GM12878 (cell line): ENCODE measurements around the gene TVP23C. TPM values are rescaled to one million over a fixed set of nuclear protein-coding genes. Genes with fewer than 3 reads are reported as not detected.

Experiments used
- ATAC-seq: fragments of 200-7000 bp; cut with Tn5 transposase; 3 replicates; pipeline ENCODE4 v1.9.1; 2020; ENCODE audit warnings: mild to moderate bottlenecking, moderate library complexity
- BruUV-seq: library from RNA; stranded (reverse); fragments of 400-500 nt; replicated peaks from 2 replicates; lab custom pipeline; 2021; lab: Mats Ljungman, UMichigan
- CTCF ChIA-PET: fragments of 300-600 bp; sonication (Branson Sonifier 250); formaldehyde crosslinking; extraction: SDS; loops from one replicate; lab custom pipeline; 2021; ENCODE audit warnings: inconsistent platforms; lab: Yijun Ruan, JAX
- POLR2A ChIA-PET: fragments of 350-600 bp; formaldehyde crosslinking; extraction: SDS; loops from one replicate; lab custom pipeline; 2021; ENCODE audit warnings: inconsistent platforms; lab: Charles Lee
- RAD21 ChIA-PET: fragments of 300-600 bp; sonication (Branson Sonifier 250); formaldehyde crosslinking; loops from one replicate; lab custom pipeline; 2023; ENCODE audit warnings: antibody characterized with exemption; ENCODE audit not compliant: unreplicated experiment; lab: Charles Lee
- SMC1A ChIA-PET: fragments of 300-600 bp; sonication (Branson Sonifier 250); formaldehyde crosslinking; loops from one replicate; lab custom pipeline; 2023; ENCODE audit not compliant: unreplicated experiment, uncharacterized antibody; lab: Charles Lee
- DNase-seq: peaks from one replicate; pipeline ENCODE4 v3.0.0-alpha.2; 2011; ENCODE audit warnings: low read depth, low spot score
- FAIRE-seq: peaks from 3 replicates; lab custom pipeline; 2011; peaks lifted over from hg19 to GRCh38; lab: Jason Lieb, UNC
- H2AFZ ChIP-seq: 2 replicates; pipeline ENCODE4 v1.6.0; 2011; ENCODE audit warnings: low read depth, low read length, control low read depth; ENCODE audit not compliant: control insufficient read depth
- H3K27ac ChIP-seq: 2 replicates; pipeline ENCODE4 v1.5.1; 2011; ENCODE audit warnings: control low read depth; ENCODE audit not compliant: control insufficient read depth, insufficient read depth
- H3K27me3 ChIP-seq, 2 experiments: replicated peaks in 1 of 2; 2 replicates each; pipeline versions ENCODE4 v1.6.0 to v1.6.1; 2011; ENCODE audit warnings: low read length in 1 of 2; ENCODE audit not compliant: control insufficient read depth in 2 of 2, insufficient read depth in 2 of 2
- H3K36me3 ChIP-seq, 2 experiments: 2 replicates each; pipeline ENCODE4 v1.5.1; 2011; ENCODE audit warnings: low read length in 1 of 2; ENCODE audit not compliant: control insufficient read depth in 2 of 2, insufficient read depth in 2 of 2
- H3K4me1 ChIP-seq: 2 replicates; pipeline ENCODE4 v1.6.1; 2011; ENCODE audit warnings: mild to moderate bottlenecking, low read length, moderate library complexity, mixed read lengths; ENCODE audit not compliant: control insufficient read depth, insufficient read depth
- H3K4me2 ChIP-seq: 2 replicates; pipeline ENCODE4 v1.6.0; 2011; ENCODE audit warnings: control low read depth; ENCODE audit not compliant: control insufficient read depth, insufficient read depth
- H3K4me3 ChIP-seq: fragments of 200-600 bp; sonication (generic); 2 replicates; pipeline ENCODE4 v1.5.1; 2016
- H3K79me2 ChIP-seq: 2 replicates; pipeline ENCODE4 v1.6.0; 2011; ENCODE audit warnings: low read length; ENCODE audit not compliant: control insufficient read depth, insufficient read depth
- H3K9ac ChIP-seq: 2 replicates; pipeline ENCODE4 v1.8.0; 2011; ENCODE audit warnings: low read length, control low read depth, mixed read lengths; ENCODE audit not compliant: control insufficient read depth, insufficient read depth
- H3K9me3 ChIP-seq: replicated peaks from 3 replicates; pipeline ENCODE4 v1.5.1; 2011; ENCODE audit warnings: mild to moderate bottlenecking, low read length; ENCODE audit not compliant: control insufficient read depth, insufficient read depth
- H4K20me1 ChIP-seq: 2 replicates; pipeline ENCODE4 v1.6.0; 2011; ENCODE audit not compliant: control insufficient read depth, insufficient read depth
- ATF7 ChIP-seq: fragments of 450-650 bp; IDR thresholded peaks from 2 replicates; pipeline ENCODE4 v1.6.1; 2016; ENCODE audit warnings: low read depth, mild to moderate bottlenecking
- CHD2 ChIP-seq: IDR thresholded peaks from 2 replicates; pipeline ENCODE4 v1.6.1; 2011; ENCODE audit warnings: low read depth, low read length, improper control_type of control experiment, borderline replicate concordance
- FOS ChIP-seq: IDR thresholded peaks from 3 replicates; pipeline ENCODE4 v1.6.1; 2011; ENCODE audit warnings: borderline replicate concordance; ENCODE audit not compliant: insufficient read length; ENCODE audit errors: extremely low read depth
- JUND ChIP-seq: IDR thresholded peaks from 2 replicates; pipeline ENCODE4 v1.6.1; 2012; ENCODE audit warnings: low read depth, mild to moderate bottlenecking, low read length, improper control_type of control experiment, moderate library complexity
- KDM1A ChIP-seq: fragments of 200-600 bp; sonication (generic); IDR thresholded peaks from 2 replicates; pipeline ENCODE4 v1.6.1; 2016; ENCODE audit warnings: borderline replicate concordance
- MYB ChIP-seq: fragments of 150-350 bp; IDR thresholded peaks from 2 replicates; pipeline ENCODE4 v1.6.1; 2014; ENCODE audit warnings: mild to moderate bottlenecking, low read depth, low read length, borderline replicate concordance
- NRF1 ChIP-seq: conservative IDR thresholded peaks from 2 replicates; pipeline ENCODE4 v1.6.1; 2011; ENCODE audit warnings: mild to moderate bottlenecking, low read depth, low read length, improper control_type of control experiment
- SMAD1 ChIP-seq: fragments of 450-650 bp; IDR thresholded peaks from 2 replicates; pipeline ENCODE4 v1.6.1; 2018; ENCODE audit warnings: mild to moderate bottlenecking, low read depth; ENCODE audit not compliant: partially characterized antibody
- WGBS: methylation state at CpG from one replicate; pipeline ENCODE4 v1.1.6; 2016; ENCODE audit warnings: low lambda C conversion rate; ENCODE audit not compliant: insufficient replicate concordance, insufficient coverage; ENCODE audit errors: missing lambda C conversion rate; 5-methylcytosine and 5-hydroxymethylcytosine counted together
- in situ Hi-C: fragments of 300-500 bp; cut with MboI; formaldehyde crosslinking; loops from 9 replicates; pipeline ENCODE4 v1.14.3; 2018; ENCODE audit warnings: mixed read lengths
- intact Hi-C: fragments of 100-400 bp; cut with micrococcal nuclease; formaldehyde crosslinking; loops from one replicate; pipeline ENCODE4 v1.14.2; 2022; ENCODE audit not compliant: unreplicated experiment
- polyA plus RNA-seq, 11 experiments: library from polyadenylated mRNA; depleted of rRNA in 4 of 11; unstranded in 6 of 11; stranded (reverse) in 5 of 11; fragments of >200 nt; fragmentation: Nextera tagmentation in 4 of 11; fragmentation: Illumina TruSeq in 1 of 11; extraction: Ambion mirVana in 4 of 11; extraction: Trizol in 1 of 11; gene quantifications; 1 replicate in 1 of 11; 2 replicates in 10 of 11; pipeline versions ENCODE4 v1.2.1 to v1.2.3, GENCODE V29; 2011 to 2016; ENCODE audit warnings: inconsistent platforms in 2 of 11, missing spikeins in 2 of 11, low read depth in 1 of 11
- total RNA-seq, 4 experiments: library from RNA; depleted of rRNA in 3 of 4; stranded (reverse); fragments of >200 nt in 3 of 4; fragmentation: Illumina TruSeq in 1 of 4; extraction: Trizol in 1 of 4; gene quantifications; 2 replicates each; pipeline versions ENCODE4 v1.2.1 to v1.2.3, GENCODE V29; 2013 to 2021
- TF ChIP-seq, protein P1 (sequence below): fragments of 450-650 bp; IDR thresholded peaks from 2 replicates; pipeline ENCODE4 v1.6.1; 2017; ENCODE audit warnings: low read depth, mild to moderate bottlenecking, moderate library complexity
- TF ChIP-seq, protein P2 (sequence below): fragments of 450-650 bp; IDR thresholded peaks from 2 replicates; pipeline ENCODE4 v1.6.1; 2018; ENCODE audit warnings: mild to moderate bottlenecking, low read depth, moderate library complexity; ENCODE audit not compliant: partially characterized antibody
- TF ChIP-seq, protein P3 (sequence below): IDR thresholded peaks from 2 replicates; pipeline ENCODE4 v1.6.1; 2011; ENCODE audit warnings: mild to moderate bottlenecking, low read depth, low read length, moderate library complexity; ENCODE audit not compliant: insufficient replicate concordance

TVP23C gene
- total and polyA plus RNA-seq, 10 of the 15 experiments (the other 5 are each of a cell fraction or from before 2014, with no cell fraction given), result 0.42 to 5.0 (median 2.7) TPM

DNA sequence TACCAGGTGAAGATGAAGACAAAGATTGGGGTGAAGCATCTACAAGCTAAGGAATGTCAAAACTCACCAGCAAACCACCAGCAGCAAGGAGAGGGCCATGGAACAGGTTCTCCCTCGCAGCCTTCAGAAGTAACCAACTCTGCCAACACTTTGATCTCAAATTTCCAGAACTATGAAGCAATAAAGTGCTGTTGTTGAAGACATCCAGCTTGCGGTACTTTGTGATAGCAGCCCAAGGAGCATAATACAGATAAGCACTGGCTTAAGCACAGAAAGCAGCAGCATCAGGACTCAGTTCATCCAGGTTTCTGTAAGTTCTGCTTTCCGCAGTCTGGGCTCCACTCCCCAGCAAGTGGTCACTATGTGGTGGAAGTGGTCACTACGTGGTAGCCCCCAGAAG lies 79.9 kb downstream of the TVP23C start:
- Histone ChIP-seq H3K9ac (no peak overlapping the region), H3K36me3 (no peaks in the 10 kb centered on the region), H3K27ac (no peak overlapping the region), H2AFZ (no peak overlapping the region), H3K79me2 (no peaks in the 10 kb centered on the region), H3K4me1 (no peaks in the 10 kb centered on the region), H3K4me2 (no peak overlapping the region), H3K27me3 (no peaks in the 10 kb centered on the region), H4K20me1 (no peaks in the 10 kb centered on the region), H3K4me3 (no peak overlapping the region), H3K9me3 (no peaks in the 10 kb centered on the region)
- in situ Hi-C loops, result no loop called here
- POLR2A ChIA-PET, result no interaction called here
- no TSS peak for BruUV-seq
- SMC1A ChIA-PET, result no interaction called here
- CTCF ChIA-PET, result no interaction called here
- TF ChIP-seq ATF7, result no peak
- TF ChIP-seq KDM1A, result no peak
- no peak for TF ChIP-seq MYB
- TF ChIP-seq CHD2, result no peak
- intact Hi-C loops, result no loop called here
- ATAC-seq (no peak), DNase-seq (no peak), FAIRE-seq (no peak)
- 0% methylated on average over 4 of the region's 4 CpGs for WGBS
- RAD21 ChIA-PET, result no interaction called here

DNA sequence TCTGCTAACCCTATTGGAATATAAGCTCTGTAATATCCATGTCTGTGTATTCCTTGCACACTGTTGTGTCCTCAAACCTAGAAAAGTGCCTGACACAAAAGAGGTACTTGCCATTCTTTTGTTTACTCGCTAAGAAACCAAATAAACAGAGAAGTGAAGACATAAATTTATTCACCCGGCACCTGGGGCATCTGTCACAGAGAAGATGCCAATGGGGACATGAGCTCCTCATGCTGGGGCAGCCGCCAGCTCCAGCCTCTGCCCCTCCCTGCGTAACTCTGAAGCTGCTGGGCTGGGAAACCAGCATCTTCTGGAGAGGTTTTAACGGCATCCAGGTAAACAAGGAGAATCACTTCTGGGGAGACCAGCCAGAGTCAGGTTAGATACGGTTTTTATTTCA lies 80.8 kb downstream of the TVP23C start:
- no peak for FAIRE-seq
- ChIA-PET CTCF (no interaction called here), RAD21 (interaction anchor here (1.6 kb wide), 1 partner anchor 224 kb away, joined by 3 read pairs; no protein-coding TSS in a partner anchor)
- TF ChIP-seq NRF1, result no peak
- no peak for TF ChIP-seq JUND
- TF ChIP-seq, protein P1, sequence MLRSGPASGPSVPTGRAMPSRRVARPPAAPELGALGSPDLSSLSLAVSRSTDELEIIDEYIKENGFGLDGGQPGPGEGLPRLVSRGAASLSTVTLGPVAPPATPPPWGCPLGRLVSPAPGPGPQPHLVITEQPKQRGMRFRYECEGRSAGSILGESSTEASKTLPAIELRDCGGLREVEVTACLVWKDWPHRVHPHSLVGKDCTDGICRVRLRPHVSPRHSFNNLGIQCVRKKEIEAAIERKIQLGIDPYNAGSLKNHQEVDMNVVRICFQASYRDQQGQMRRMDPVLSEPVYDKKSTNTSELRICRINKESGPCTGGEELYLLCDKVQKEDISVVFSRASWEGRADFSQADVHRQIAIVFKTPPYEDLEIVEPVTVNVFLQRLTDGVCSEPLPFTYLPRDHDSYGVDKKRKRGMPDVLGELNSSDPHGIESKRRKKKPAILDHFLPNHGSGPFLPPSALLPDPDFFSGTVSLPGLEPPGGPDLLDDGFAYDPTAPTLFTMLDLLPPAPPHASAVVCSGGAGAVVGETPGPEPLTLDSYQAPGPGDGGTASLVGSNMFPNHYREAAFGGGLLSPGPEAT, result no peak
- TF ChIP-seq SMAD1, result no peak
- no peak for TF ChIP-seq CHD2
- no peak for TF ChIP-seq FOS
- TF ChIP-seq, protein P2, sequence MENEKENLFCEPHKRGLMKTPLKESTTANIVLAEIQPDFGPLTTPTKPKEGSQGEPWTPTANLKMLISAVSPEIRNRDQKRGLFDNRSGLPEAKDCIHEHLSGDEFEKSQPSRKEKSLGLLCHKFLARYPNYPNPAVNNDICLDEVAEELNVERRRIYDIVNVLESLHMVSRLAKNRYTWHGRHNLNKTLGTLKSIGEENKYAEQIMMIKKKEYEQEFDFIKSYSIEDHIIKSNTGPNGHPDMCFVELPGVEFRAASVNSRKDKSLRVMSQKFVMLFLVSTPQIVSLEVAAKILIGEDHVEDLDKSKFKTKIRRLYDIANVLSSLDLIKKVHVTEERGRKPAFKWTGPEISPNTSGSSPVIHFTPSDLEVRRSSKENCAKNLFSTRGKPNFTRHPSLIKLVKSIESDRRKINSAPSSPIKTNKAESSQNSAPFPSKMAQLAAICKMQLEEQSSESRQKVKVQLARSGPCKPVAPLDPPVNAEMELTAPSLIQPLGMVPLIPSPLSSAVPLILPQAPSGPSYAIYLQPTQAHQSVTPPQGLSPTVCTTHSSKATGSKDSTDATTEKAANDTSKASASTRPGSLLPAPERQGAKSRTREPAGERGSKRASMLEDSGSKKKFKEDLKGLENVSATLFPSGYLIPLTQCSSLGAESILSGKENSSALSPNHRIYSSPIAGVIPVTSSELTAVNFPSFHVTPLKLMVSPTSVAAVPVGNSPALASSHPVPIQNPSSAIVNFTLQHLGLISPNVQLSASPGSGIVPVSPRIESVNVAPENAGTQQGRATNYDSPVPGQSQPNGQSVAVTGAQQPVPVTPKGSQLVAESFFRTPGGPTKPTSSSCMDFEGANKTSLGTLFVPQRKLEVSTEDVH, result no peak
- TF ChIP-seq, protein P3, sequence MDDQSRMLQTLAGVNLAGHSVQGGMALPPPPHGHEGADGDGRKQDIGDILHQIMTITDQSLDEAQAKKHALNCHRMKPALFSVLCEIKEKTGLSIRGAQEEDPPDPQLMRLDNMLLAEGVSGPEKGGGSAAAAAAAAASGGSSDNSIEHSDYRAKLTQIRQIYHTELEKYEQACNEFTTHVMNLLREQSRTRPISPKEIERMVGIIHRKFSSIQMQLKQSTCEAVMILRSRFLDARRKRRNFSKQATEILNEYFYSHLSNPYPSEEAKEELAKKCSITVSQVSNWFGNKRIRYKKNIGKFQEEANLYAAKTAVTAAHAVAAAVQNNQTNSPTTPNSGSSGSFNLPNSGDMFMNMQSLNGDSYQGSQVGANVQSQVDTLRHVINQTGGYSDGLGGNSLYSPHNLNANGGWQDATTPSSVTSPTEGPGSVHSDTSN, result no peak

More for the DNA sequence above, 80.8 kb downstream of the TVP23C start:
- no peaks in the 10 kb centered on the region for H3K36me3 ChIP-seq
- no peak overlapping the region for H3K4me2 ChIP-seq
- POLR2A ChIA-PET, result no interaction called here
- intact Hi-C loops (no loop called here), in situ Hi-C loops (no loop called here)
- H3K9ac ChIP-seq, result no peak overlapping the region
- 40% methylated on average over 6 of the region's 6 CpGs for WGBS
- H3K79me2 ChIP-seq, result no peaks in the 10 kb centered on the region
- no peak for DNase-seq
- no peaks in the 10 kb centered on the region for H4K20me1 ChIP-seq
- ATAC-seq, result no peak
- H3K9me3 ChIP-seq, result no peaks in the 10 kb centered on the region
- no peaks in the 10 kb centered on the region for H3K4me1 ChIP-seq
- no peak overlapping the region for H2AFZ ChIP-seq
- BruUV-seq, result no TSS peak
- no peak overlapping the region for H3K4me3 ChIP-seq
- H3K27me3 ChIP-seq, result no peaks in the 10 kb centered on the region
- SMC1A ChIA-PET, result no interaction called here
- H3K27ac ChIP-seq, result no peak overlapping the region
